ENCODE data around the gene GRM5. TPM values are rescaled to one million over a fixed set of nuclear protein-coding genes. Genes with fewer than 3 reads are reported as not detected.

The GRM5 gene
- under 0.01 and 0.05 TPM in 2 replicates for total RNA-seq

GRCh38 chr11:89065651-89066201 lies at the start of gene GRM5:
TSS of gene GRM5 (minus strand) at chr11:89065982. CDS start at chr11:89047872, 18,110 bp downstream.

Other genes starting within 250 kb of the GRM5 start
- gene TYR, start 111.9 kb upstream of the GRM5 start, total RNA-seq = not detected in 2 replicates